ENCODE results near the gene MRPL52.
"Not testable (repeated sequence)": the region's sequence is repeated elsewhere in the genome, so short reads cannot be mapped to it uniquely, and the experiment has no call there.

GRCh38 chr14:22860377-22860776 is 30.7 kb downstream of the MRPL52 start:
- not testable (repeated sequence) for TF ChIP-seq CTCF (conservative IDR thresholded peaks at IDR 0.05; ENCODE audit: low read length); EZH2phosphoT487 (IDR thresholded peaks at IDR 0.05; ENCODE audit: borderline replicate concordance, low read depth, low read length)
